ENCODE measurements around the gene KIF21B.
"Not testable (repeated sequence)": the region's sequence is repeated elsewhere in the genome, so short reads cannot be mapped to it uniquely, and the experiment has no call there.

KIF21B gene

DNA sequence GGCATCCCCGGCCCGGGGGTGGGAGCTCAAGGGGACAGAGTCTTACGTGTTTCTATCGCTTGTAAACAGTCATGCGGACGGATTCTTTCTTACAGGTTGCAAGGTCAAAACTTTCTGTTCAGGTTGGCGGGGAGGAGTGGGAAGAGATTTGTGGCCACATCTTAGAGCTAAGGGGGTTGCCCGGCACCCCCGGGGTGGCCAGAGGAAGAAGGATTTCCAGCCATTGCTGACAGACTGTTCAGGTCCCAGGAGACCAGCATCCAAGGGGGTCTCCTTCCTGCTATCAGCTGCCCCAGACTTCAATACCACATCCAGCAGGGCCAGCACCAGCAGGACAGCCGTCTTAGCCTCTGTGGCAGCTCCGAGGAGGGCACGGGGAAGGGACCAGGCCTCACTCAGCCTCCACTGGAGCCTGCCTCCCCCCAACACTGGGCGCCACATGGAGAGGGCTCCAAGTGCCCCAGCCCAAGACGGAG lies 52.0 kb downstream of the KIF21B start:
- DNase-seq (ENCODE audit: low read depth, low spot score) = no peak

- no peak for DNase-seq (ENCODE audit: low read depth, low spot score)
Measured at GRCh38 chr1:200970771-200971427, 52.6 kb downstream of the KIF21B start.

DNA sequence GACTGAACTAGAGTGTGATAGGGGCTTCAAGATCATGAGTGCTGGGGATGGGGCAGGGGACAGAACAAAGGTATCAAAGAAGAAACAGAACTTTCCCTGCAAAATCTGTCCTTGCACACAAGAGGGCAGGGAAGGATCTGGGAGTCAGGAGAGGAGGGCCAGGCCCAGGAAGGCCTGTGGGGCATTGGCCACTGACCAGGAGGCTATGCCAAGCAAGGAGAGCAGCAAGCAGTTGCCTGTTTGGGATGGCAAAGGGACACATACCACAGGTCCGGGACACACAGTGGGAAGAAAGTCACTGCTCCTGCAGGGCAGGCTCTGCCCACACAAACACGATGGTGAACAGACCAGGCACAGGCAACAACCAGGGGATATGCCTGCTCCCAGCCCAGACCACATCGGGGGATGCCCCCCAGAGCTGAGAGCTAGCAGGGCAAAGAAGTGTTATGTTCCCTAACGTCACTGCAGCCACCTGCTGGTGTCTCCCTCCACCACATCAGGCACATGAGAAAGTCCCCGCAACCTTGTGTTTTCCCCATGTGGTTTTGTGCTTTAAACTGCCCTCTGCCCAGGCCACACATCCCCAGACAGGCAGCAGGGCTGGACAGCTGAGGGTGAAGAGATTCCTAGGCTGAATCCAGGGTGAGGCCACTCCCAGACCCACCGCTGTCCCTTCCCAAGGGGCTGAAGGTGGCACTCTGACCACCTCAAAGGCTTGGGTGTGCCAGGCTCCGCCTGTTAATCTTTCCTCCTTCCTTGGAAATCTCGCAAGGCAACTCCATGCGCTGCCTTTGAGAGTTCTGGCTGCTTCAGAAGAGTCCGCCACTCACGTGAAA lies 53.6 kb downstream of the KIF21B start:
- DNase-seq (ENCODE audit: low read depth, low spot score) = no peak

GRCh38 chr1:200968469-200969410 lies 54.8 kb downstream of the KIF21B start:
- DNase-seq (ENCODE audit: low read depth, low spot score) = no peak

GRCh38 chr1:200967693-200968468 lies 55.6 kb downstream of the KIF21B start:
- no peak for DNase-seq (ENCODE audit: low read depth, low spot score)

GRCh38 chr1:200966934-200967333 lies 56.6 kb downstream of the KIF21B start:
- DNase-seq (ENCODE audit: low read depth, low spot score) = no peak

GRCh38 chr1:200965111-200965805 lies 58.3 kb downstream of the KIF21B start:
- DNase-seq (ENCODE audit: low read depth, low spot score) = no peak

DNA sequence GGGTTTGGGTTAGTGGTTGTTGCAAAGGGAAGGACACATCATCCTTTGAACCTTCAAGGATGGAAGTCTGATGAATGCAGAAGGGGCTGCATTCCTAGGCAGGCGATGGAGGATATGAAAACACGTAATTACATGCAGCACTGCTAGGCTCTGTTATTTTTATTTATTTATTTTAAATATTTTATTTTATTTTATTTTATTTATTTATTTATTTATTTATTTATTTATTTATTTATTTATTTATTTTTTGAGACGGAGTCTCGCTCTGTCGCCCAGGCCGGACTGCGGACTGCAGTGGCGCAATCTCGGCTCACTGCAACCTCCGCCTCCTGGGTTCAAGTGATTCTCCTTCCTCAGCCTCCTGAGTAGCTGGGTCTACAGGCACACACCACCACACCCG lies 59.6 kb downstream of the KIF21B start:
- not testable (repeated sequence) for DNase-seq (ENCODE audit: low read depth, low spot score)

DNA sequence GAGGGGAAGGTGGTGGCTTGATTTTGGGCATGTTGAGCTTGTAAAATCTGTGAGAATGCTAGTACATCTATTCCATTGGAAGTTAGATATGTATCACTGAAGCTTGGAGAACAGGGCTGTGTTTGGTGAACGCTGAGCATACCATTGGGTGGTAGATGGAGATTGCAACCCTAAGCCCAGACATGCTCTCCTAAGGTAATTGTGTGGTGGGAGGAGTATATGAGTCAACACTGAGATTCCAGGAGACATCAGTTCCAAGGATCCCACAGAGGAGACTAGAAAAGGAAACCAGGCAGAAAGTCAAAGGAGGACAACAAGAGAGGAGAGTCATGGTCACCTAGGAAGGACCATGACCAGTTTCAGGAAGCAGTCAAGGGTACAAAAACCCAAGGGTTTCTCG lies 60.4 kb downstream of the KIF21B start:
- no peak for DNase-seq (ENCODE audit: low read depth, low spot score)

DNA sequence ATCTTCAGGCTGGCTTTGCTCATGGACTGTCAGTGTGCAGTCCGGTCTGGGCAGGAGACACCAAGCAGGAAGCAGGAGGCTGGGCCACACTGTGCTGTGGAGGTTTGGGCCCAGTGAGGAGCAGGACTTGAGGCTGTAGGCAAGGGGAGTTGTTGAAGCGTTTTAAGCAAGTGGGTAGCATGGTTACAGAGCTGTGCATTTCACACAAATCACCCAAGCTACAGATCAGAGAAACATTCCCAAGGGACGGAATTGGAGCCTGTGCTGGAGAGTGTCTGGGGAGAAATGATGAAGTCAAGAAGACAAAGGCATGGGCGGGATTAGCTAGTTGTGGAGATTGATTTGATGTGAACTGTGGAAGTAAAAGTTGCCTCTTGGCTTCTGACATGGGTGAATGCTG lies 60.9 kb downstream of the KIF21B start:
- no peak for DNase-seq (ENCODE audit: low read depth, low spot score)

DNA sequence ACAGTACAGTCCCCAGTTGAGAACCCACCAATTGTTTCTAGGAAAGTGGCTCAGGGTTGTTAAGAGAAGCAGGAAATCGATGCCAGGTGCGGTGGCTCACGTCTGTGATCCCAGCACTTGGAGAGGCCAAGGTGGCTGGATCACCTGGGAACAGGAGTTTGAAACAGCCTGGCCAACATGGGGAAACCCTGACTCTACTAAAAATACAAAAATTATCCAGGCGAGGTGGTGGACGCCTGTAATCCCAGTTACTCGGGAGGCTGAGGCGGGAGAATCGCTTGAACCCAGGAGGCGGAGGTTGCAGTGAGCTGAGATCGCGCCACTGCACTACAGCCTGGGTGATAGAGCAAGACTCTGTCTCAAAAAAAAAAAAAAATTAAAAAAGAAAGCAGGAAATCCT lies 61.4 kb downstream of the KIF21B start:
- not testable (repeated sequence) for DNase-seq (ENCODE audit: low read depth, low spot score)

DNA sequence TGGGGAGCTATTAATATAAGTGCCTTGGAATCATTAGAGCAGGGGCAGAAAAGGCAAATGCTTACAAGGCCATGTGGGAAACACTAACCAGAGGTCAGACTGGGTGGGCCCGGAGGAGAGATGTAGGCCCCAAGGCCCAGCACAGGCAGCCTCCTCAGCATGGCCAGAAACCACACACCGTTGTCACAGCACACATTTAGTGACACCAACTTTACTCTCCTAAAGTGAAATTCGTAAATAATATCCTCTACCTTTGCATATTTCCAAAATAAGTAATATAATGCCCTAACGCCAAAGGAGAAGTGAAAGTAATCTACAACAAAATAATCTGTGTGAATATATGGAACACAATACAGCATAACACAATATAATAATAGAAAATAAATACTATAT lies 62.6 kb downstream of the KIF21B start:
- DNase-seq (ENCODE audit: low read depth, low spot score) = no peak

DNA sequence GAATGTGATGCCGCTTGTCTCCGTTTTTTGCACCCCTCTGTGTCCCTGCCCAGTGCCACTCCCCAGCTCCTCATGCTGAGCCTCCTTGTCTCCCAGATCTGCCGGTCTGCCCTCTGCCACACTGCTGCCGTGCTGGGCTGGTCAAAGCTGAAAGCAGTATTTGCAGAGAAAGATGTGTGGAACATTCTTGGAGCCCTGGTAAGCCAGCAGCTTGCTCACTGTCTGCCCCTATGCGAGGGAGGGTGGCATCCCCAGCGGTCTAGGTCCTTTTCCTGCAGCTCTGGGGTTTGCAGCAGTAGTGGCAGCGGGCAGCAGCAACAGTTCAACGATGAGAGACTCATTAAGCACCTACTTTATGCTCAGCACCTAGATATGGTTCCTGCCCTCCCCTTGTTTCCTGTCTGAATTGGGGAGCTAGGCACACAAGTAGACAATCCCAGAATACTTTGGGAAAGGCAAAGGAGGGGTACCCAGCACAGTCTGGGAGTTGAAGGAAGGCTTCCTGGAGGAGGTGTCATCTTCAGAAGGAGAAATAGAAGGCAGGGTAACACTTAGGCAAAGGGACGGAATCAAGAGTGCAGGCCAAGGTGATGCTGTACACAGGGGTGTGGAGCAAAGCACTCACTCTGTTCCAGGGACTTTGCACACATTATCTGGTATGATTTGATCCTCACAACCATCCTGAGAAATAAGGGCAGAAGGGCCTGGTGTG lies 63.1 kb downstream of the KIF21B start:
- DNase-seq (ENCODE audit: low read depth, low spot score) = no peak

GRCh38 chr1:200959411-200959921 lies 64.0 kb downstream of the KIF21B start:
- DNase-seq (ENCODE audit: low read depth, low spot score) = no peak

GRCh38 chr1:200958597-200958996 lies 64.9 kb downstream of the KIF21B start:
- DNase-seq (ENCODE audit: low read depth, low spot score) = no peak

DNA sequence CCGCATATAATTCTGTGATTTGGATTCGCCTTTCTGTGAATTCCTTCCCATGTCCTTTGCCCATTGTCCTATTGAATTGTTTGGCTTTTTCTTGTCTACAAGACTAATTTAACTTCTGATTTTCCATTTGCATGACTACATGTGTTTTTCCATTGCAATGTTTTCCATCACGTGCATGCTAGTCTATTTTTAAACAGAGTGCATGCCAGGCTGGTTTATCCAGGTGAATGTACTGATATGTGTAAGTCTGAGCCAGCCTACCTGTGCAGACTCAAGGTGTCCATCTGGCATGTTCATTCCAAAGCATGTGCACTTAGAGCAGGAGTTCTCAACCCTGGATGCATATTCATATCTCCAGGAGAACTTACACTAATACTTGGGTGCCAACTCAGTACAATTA lies 69.1 kb downstream of the KIF21B start:
- no peak for DNase-seq (ENCODE audit: low read depth, low spot score)

DNA sequence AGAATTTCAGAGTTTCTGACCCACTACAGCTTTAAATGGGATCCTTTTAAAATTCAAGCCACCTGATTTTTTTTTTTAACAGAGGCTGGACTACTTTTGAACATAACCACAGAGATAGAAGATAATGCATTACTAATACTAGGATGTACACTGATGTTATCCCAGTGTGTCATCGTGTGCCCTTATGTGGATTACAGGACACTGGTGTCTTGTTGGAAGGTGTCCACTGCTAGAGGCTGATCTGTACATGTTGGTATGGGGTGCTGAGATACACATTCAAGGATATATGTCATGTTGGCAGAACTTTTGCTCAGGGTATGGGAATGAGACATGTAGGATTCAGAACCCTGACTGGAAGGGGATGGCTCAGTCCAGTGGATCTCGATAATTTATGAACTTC lies 72.5 kb downstream of the KIF21B start:
- DNase-seq (ENCODE audit: low read depth, low spot score) = no peak

- DNase-seq (ENCODE audit: low read depth, low spot score) = no peak
Measured at GRCh38 chr1:200949626-200950025, 73.9 kb downstream of the KIF21B start.

GRCh38 chr1:200947059-200947566 lies 76.4 kb downstream of the KIF21B start:
- no peak for DNase-seq (ENCODE audit: low read depth, low spot score)
